ENCODE measurements around the gene APLP2. TPM values are rescaled to one million over a fixed set of nuclear protein-coding genes. Genes with fewer than 3 reads are reported as not detected.

Gene APLP2
- total RNA-seq, 1 experiment from 2014 or later, result 350 TPM

DNA sequence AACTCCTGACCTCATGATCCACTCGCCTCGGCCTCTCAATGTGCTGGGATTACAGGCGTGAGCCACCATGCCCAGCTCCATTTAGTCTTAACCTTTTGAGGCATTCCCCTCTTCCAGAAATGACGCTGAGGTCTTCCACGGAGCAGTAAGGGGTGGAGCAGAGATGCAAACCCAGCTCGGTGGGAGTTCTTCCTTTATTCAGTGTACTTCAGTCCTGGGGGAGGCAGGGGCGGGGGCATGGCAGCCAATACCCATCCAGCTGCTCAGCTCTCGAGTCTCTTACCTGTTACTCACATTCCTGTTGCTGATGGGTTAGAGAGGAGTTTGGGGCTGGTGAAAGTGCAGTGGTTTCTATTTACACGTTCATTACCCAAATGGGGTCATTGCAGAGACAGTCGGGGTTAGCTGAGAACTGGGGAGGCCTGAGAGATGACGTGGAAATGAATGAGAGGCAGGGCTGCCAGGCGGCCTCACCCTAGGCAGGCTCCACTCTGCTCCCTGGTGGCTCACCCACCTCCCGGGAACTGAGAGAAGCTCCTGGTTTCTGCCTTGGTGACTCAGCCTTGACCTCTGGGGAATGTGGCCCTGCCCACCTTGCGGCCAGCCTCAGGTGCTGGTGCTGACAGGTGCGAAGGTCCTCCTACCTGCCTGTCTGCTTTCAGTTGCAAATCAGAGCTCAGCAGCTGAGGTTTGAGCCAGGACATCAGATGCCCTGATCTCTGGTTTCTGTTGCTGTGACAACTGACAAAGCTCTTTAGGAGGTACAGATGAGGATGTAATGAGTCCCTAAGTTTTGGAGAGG lies 76.5 kb downstream of the APLP2 start:
- 0 out of 2 replicates have a peak, but pooled peaks cover 4% of the 10 kb centered on the region for H3K79me2 ChIP-seq (ENCODE audit: low read depth)
- no TSS peak for BruUV-seq (replicated peaks)
- DNase-seq, result peak; percentile 97 to 100
- ChIA-PET POLR2A (ENCODE audit: unreplicated experiment) (interaction anchor here (0.5 to 1.4 kb wide), 8 partner anchors 14 to 870 kb away, joined by 3 to 15 read pairs (median 6); partner anchors contain the start of gene ST14), CTCF (interaction anchor here (0.7 to 1.9 kb wide), 8 partner anchors 14 to 223 kb away, joined by 3 to 11 read pairs (median 6); partner anchors contain the start of gene ST14)
- peak overlapping the region; percentile 69 for H3K4me2 ChIP-seq
- peak overlapping the region; percentile 98 for H3K27ac ChIP-seq
- no peaks in the 10 kb centered on the region for H3K9me2 ChIP-seq (ENCODE audit: insufficient read depth)
- no peak overlapping the region for H2AFZ ChIP-seq
- no peak for TF ChIP-seq EZH2 (IDR thresholded peaks at IDR 0.05; ENCODE audit: low read depth)
- TF ChIP-seq, protein P1, sequence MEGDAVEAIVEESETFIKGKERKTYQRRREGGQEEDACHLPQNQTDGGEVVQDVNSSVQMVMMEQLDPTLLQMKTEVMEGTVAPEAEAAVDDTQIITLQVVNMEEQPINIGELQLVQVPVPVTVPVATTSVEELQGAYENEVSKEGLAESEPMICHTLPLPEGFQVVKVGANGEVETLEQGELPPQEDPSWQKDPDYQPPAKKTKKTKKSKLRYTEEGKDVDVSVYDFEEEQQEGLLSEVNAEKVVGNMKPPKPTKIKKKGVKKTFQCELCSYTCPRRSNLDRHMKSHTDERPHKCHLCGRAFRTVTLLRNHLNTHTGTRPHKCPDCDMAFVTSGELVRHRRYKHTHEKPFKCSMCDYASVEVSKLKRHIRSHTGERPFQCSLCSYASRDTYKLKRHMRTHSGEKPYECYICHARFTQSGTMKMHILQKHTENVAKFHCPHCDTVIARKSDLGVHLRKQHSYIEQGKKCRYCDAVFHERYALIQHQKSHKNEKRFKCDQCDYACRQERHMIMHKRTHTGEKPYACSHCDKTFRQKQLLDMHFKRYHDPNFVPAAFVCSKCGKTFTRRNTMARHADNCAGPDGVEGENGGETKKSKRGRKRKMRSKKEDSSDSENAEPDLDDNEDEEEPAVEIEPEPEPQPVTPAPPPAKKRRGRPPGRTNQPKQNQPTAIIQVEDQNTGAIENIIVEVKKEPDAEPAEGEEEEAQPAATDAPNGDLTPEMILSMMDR (conservative IDR thresholded peaks at IDR 0.05), result peak; percentile 38
- intact Hi-C loops (cut with micrococcal nuclease; ENCODE audit: unreplicated experiment), result loop anchor here (1.0 to 2.0 kb wide), 5 partner anchors 20 to 299 kb away; no protein-coding TSS in a partner anchor
- H3K9me3 ChIP-seq (ENCODE audit: insufficient read depth, low read depth), result no peaks in the 10 kb centered on the region
- H4K20me1 ChIP-seq (ENCODE audit: insufficient read depth), result no peaks in the 10 kb centered on the region
- no peaks in the 10 kb centered on the region for H3K27me3 ChIP-seq (ENCODE audit: insufficient read depth, low read depth)
- H3K4me3 ChIP-seq, result peak overlapping the region; percentile 10; the same call in 1 of the 2 replicates
- H3K36me3 ChIP-seq (ENCODE audit: low read depth), result peaks cover 10% of the 10 kb centered on the region
- peaks cover 37% of the 10 kb centered on the region for H3K4me1 ChIP-seq (replicated peaks; ENCODE audit: insufficient read depth)
- H3F3A ChIP-seq (ENCODE audit: insufficient read depth, low read depth), result peaks cover 44% of the 10 kb centered on the region

DNA sequence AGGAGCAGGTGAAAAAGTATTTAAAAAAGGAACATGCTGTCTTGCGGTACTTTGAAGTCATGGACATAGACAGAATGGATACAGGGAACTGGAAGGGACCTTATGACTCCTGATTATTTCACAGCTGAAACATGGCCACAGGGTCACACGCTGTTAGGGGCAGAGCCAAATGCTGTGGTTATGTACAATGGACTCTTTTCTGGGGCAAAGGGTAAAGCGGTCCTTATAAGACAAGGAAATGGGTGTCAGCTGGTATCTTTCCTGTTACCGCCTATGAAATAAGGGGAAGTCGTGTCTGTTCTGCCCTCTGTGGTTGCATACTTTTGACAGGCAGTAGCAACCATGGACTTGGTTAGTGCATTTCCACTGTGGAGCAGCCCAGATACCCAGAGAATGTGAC lies 77.1 kb downstream of the APLP2 start:
- POLR2A ChIA-PET (ENCODE audit: unreplicated experiment), result interaction anchor here (0.6 to 1.4 kb wide), 4 partner anchors 13 to 871 kb away, joined by 4 to 15 read pairs (median 10); partner anchors contain the start of gene ST14
- intact Hi-C loops (cut with micrococcal nuclease; ENCODE audit: unreplicated experiment), result loop anchor here (1.0 to 2.0 kb wide), 5 partner anchors 20 to 300 kb away; no protein-coding TSS in a partner anchor
- peaks cover 10% of the 10 kb centered on the region for H3K36me3 ChIP-seq (ENCODE audit: low read depth)

DNA sequence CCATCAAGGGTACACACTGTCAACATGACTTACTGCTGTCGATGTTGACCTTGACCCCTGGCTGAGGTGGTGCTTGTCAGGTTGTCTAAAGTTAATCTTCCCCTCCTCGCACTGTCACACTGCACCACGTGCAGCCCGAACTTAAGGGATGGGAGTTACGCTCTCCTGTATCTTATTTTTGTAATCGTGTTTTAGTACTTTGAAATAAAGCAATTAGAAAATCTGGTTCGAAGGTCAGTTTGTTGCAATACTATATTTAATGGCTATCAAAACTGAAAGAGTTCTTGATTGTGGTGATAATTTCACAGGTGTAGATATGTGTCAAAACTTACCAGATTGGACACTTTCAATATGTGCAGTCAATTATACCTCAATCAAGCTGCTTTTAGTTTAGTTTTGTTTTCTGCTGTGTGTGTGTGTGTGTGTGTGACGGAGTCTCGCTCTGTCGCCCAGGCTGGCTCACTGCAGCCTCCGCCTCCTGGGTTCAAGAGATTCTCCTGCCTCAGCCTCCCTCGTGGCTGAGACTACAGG lies 79.2 kb downstream of the APLP2 start:
- Histone ChIP-seq H3K4me1 (replicated peaks; ENCODE audit: insufficient read depth) (peaks cover 37% of the 10 kb centered on the region), H3K9me3 (ENCODE audit: insufficient read depth, low read depth) (no peaks in the 10 kb centered on the region), H3K9me2 (ENCODE audit: insufficient read depth) (no peaks in the 10 kb centered on the region), H2AFZ (no peak overlapping the region), H4K20me1 (ENCODE audit: insufficient read depth) (no peaks in the 10 kb centered on the region), H3K27ac (no peak overlapping the region), H3K27me3 (ENCODE audit: insufficient read depth, low read depth) (no peaks in the 10 kb centered on the region), H3K79me2 (ENCODE audit: low read depth) (0 out of 2 replicates have a peak, but pooled peaks cover 4% of the 10 kb centered on the region), H3K36me3 (ENCODE audit: low read depth) (peaks cover 7% of the 10 kb centered on the region), H3F3A (ENCODE audit: insufficient read depth, low read depth) (peaks cover 41% of the 10 kb centered on the region), H3K4me3 (no peak overlapping the region), H3K4me2 (no peak overlapping the region)
- ChIA-PET POLR2A (ENCODE audit: unreplicated experiment) (no interaction called here), CTCF (no interaction called here)
- no peak for TF ChIP-seq EZH2 (IDR thresholded peaks at IDR 0.05; ENCODE audit: low read depth)
- TF ChIP-seq, protein P1 (conservative IDR thresholded peaks at IDR 0.05), result no peak
- BruUV-seq (replicated peaks), result no TSS peak
- intact Hi-C loops (cut with micrococcal nuclease; ENCODE audit: unreplicated experiment), result no loop called here
- no peak for DNase-seq

More for the DNA sequence above, 77.1 kb downstream of the APLP2 start:
- peak overlapping the region; percentile 98 for H3K27ac ChIP-seq
- CTCF ChIA-PET, result interaction anchor here (1.0 to 1.9 kb wide), 7 partner anchors 13 to 224 kb away, joined by 3 to 11 read pairs (median 6); partner anchors contain the start of gene ST14
- DNase-seq, result peak; percentile 42 to 95
- no peak overlapping the region for H2AFZ ChIP-seq
- peaks cover 44% of the 10 kb centered on the region for H3F3A ChIP-seq (ENCODE audit: insufficient read depth, low read depth)
- 0 out of 2 replicates have a peak, but pooled peaks cover 4% of the 10 kb centered on the region for H3K79me2 ChIP-seq (ENCODE audit: low read depth)
- no peaks in the 10 kb centered on the region for H3K27me3 ChIP-seq (ENCODE audit: insufficient read depth, low read depth)
- peak overlapping the region; percentile 69 for H3K4me2 ChIP-seq
- no peaks in the 10 kb centered on the region for H3K9me3 ChIP-seq (ENCODE audit: insufficient read depth, low read depth)
- TF ChIP-seq, protein P1 (conservative IDR thresholded peaks at IDR 0.05), result no peak
- no peak for TF ChIP-seq EZH2 (IDR thresholded peaks at IDR 0.05; ENCODE audit: low read depth)
- BruUV-seq (replicated peaks), result TSS peak; percentile 74
- no peaks in the 10 kb centered on the region for H3K9me2 ChIP-seq (ENCODE audit: insufficient read depth)
- peaks cover 37% of the 10 kb centered on the region for H3K4me1 ChIP-seq (replicated peaks; ENCODE audit: insufficient read depth)
- H4K20me1 ChIP-seq (ENCODE audit: insufficient read depth), result no peaks in the 10 kb centered on the region
- H3K4me3 ChIP-seq, result no peak overlapping the region; the same call in 1 of the 2 replicates

Data from PC-9 (cell line).